GM13977 (cell line): ENCODE results near the gene MAP3K9.

ENCODE experiments used
- DNase-seq: peaks from one replicate; pipeline ENCODE4 v3.0.0; 2012; ENCODE audit warnings: low spot score
- in situ Hi-C: fragments of 300-500 bp; cut with MboI; formaldehyde crosslinking; loops from one replicate; pipeline ENCODE4 v1.12.0; 2022; ENCODE audit warnings: low sequenced_read_pairs, low pct_unique_long_range_greater_than_20kb, mixed read lengths, inconsistent platforms; ENCODE audit not compliant: unreplicated experiment
- TF ChIP-seq, protein P1 (sequence below): IDR thresholded peaks from 2 replicates; pipeline ENCODE4 v1.5.1; 2012; ENCODE audit warnings: mild to moderate bottlenecking, control low read depth; ENCODE audit not compliant: insufficient read depth; ENCODE audit errors: extremely low read depth, missing control alignments

Gene MAP3K9

DNA sequence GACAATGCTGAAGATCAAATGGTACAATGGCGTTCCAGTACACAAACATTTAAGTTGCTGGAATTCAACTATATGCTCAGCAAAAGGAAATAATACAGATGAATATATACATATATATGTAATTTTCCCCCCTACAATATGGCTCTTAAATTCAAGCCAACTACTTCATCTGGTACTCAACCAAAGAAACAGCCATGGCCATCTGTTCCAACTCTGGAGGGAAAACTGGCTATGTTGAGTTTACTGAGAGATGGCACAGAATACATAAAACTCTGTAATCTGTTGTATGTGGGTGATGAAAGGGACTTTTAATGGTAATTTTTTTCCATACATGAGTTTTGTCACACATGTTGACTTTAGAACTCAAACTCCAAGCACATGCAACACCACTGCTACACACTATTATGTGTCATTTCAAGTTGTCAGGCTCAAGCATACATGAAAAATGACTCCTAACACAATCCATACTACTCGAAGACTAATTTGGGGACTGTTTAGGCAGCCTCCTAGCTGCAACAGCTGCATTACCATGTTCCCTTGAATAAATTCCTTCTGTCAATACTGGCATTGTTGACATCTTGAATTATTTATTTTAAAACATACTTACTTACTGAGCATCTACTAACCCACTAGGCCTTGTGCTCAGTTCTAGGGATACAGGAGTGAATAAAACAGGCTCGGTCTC is 38.2 kb upstream of the MAP3K9 start:
- TF ChIP-seq, protein P1, sequence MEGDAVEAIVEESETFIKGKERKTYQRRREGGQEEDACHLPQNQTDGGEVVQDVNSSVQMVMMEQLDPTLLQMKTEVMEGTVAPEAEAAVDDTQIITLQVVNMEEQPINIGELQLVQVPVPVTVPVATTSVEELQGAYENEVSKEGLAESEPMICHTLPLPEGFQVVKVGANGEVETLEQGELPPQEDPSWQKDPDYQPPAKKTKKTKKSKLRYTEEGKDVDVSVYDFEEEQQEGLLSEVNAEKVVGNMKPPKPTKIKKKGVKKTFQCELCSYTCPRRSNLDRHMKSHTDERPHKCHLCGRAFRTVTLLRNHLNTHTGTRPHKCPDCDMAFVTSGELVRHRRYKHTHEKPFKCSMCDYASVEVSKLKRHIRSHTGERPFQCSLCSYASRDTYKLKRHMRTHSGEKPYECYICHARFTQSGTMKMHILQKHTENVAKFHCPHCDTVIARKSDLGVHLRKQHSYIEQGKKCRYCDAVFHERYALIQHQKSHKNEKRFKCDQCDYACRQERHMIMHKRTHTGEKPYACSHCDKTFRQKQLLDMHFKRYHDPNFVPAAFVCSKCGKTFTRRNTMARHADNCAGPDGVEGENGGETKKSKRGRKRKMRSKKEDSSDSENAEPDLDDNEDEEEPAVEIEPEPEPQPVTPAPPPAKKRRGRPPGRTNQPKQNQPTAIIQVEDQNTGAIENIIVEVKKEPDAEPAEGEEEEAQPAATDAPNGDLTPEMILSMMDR = no peak
- DNase-seq = no peak
- in situ Hi-C loops = no loop called here

DNA sequence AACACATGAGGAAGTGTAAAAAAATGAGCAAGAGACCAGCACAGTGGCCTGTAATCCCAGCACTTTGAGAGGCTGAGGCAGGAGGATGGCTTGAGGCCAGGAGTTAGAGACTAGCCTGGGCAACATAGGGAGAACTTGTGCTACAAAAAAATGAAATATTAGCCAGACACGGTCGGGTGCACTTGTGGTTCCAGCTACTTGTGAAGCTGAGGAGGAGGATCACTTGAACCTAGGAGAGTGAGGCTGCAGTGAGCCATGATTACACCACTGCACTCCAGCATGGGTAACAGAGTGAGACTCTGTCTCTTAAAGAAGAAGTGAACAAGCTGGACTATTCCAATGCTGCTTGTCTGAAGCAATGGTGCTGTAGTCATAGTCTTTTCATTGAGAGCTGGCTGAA is 36.3 kb upstream of the MAP3K9 start:
- DNase-seq = no peak
- in situ Hi-C loops = no loop called here
- TF ChIP-seq, protein P1 = no peak

DNA sequence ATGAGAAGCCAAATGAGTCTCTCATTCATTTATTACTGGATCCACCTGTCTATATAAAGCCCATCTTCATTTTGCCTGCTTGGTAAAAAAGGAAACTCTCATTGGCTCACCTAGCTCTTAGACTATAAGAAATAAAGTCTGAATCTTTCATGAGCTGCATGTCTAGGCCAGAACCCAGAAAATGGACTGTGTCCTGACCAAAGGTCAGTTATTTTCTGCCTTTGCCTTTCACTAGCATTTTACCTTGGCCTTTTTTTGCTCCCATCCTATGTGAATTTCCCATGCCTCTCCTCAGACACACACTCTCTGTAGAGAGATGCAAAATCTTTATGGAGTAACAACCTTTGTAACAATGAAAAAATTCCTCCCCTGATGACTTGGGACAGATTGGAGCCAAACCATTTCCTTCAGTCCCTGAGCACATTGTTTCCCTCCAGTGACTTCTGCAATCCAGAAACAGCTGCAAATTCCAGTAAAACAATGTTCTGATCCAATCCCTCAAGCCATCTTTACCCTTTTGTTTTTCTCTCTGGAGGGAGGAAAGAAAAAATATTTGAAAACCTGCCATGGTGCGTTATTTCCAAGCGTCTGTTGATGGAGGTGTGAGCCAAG is 33.6 kb upstream of the MAP3K9 start:
- in situ Hi-C loops = no loop called here
- TF ChIP-seq, protein P1 = no peak
- no peak for DNase-seq

DNA sequence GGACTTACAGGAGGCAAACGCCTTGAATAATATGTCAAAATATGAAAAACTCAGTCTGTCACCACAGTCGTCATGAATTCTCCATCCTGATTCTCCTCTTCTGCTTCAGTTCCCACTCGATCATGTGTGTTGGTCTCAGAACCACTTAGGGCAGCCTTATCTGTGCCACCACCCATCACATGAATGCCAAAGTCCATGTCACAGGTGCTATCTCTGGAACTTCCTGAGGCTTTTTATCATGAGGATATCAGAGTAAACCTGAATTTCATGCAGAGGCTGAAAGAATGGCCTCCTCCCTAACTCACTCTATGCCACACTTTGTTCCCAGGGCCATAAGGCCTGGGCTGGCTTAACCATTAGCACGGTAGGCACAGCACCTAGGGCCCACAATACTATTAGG is 28.8 kb upstream of the MAP3K9 start:
- DNase-seq = no peak
- TF ChIP-seq, protein P1 = no peak
- in situ Hi-C loops = no loop called here

DNA sequence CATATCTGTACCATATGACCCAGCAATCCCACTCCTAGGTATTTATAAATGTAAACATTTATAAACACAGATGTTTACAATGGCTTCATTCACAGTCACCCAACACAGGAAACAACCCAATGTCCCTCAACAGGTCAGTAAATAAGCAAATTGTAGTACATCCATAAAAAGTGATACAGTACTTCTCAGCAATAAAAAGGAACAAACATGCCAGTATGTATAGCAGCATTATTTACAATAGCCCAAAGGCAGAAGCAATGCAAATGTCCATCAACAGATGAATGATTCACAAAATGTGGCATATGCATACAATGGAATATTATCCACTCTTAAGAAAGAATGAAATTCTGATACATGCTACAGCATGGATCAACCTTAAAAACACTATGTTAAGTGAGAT is 27.6 kb upstream of the MAP3K9 start:
- in situ Hi-C loops = no loop called here
- TF ChIP-seq, protein P1 = no peak
- no peak for DNase-seq

DNA sequence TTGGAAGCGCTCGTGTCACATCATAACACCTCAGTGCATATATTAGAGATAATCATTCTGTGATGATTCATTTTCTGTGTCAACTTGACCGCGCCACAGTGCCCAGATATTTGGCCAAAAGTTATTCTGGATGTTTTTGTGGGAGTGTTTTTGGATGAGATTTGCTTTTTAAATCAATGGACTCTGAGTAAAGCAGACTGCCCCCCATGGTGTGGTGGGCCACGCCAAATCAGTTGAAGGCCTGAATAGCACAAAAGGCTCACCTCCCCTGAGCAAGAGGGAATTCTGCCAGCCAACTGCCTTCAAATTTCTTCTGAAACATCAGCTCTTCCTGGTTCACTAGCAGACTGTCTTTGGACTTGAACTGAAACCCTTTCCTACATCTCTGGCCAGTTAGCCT is 24.6 kb upstream of the MAP3K9 start:
- in situ Hi-C loops = no loop called here
- no peak for DNase-seq
- TF ChIP-seq, protein P1 = no peak
